ENCODE data around the gene OR11H1. TPM values are rescaled to one million over a fixed set of nuclear protein-coding genes. Genes with fewer than 3 reads are reported as not detected.
"Not testable (repeated sequence)": the region's sequence is repeated elsewhere in the genome, so short reads cannot be mapped to it uniquely, and the experiment has no call there.

OR11H1 gene
- total RNA-seq (not detected), polyA plus RNA-seq (not detected)
- long read RNA-seq, donor 1: 0 reads
- long read RNA-seq, donor 2: 0 reads
- long read RNA-seq, donor 3: 0 reads

GRCh38 chr22:15527892-15528291 is at the start of gene OR11H1:
Gene OR11H1, plus strand, starts transcription at chr22:15528192. Its CDS starts 0 bp downstream, at chr22:15528192.
- DNase-seq: not testable (repeated sequence)
- WGBS, 3 donors: no CpG with 5 or more reads among the region's 3 CpGs

GRCh38 chr22:15509967-15510366 is 18.0 kb upstream of the OR11H1 start:
- 71 to 85% methylated on average over 14 to 18 of the region's 30 CpGs; no CpG with 5 or more reads in 1 of the 3 donors for WGBS, 3 donors
- not testable (repeated sequence) for H3K36me3 ChIP-seq, DNase-seq

More at GRCh38 chr22:15527892-15528291, at the start of gene OR11H1:
- H3K27me3 ChIP-seq; H3K4me1 ChIP-seq (ENCODE audit: insufficient read depth); H3K36me3 ChIP-seq; H3K27ac ChIP-seq; H3K4me3 ChIP-seq; H3K9me3 ChIP-seq; intact Hi-C loops (cut with DNase I): not testable (repeated sequence)

GRCh38 chr22:15515896-15516295 is 12.1 kb upstream of the OR11H1 start:
- H3K9me3 ChIP-seq; H3K4me1 ChIP-seq (ENCODE audit: insufficient read depth); H3K27ac ChIP-seq; H3K36me3 ChIP-seq; H3K27me3 ChIP-seq; intact Hi-C loops (cut with DNase I); H3K4me3 ChIP-seq: not testable (repeated sequence)
- peak in 1 of 5 donors; percentile 12 for DNase-seq
- 82 to 97% (median 90%) methylated on average over 8 to 9 of the region's 9 CpGs for WGBS, 3 donors

More at GRCh38 chr22:15509967-15510366, 18.0 kb upstream of the OR11H1 start:
- H3K27ac ChIP-seq; H3K9me3 ChIP-seq; H3K27me3 ChIP-seq; H3K4me3 ChIP-seq; intact Hi-C loops (cut with DNase I); H3K4me1 ChIP-seq (ENCODE audit: insufficient read depth): not testable (repeated sequence)

GRCh38 chr22:15553767-15554166 is 25.8 kb downstream of the OR11H1 start:
- H3K36me3 ChIP-seq; H3K4me1 ChIP-seq (ENCODE audit: insufficient read depth); H3K27ac ChIP-seq; intact Hi-C loops (cut with DNase I); H3K9me3 ChIP-seq; H3K4me3 ChIP-seq; H3K27me3 ChIP-seq; DNase-seq: not testable (repeated sequence)
- 61 to 83% (median 71%) methylated on average over 15 to 19 of the region's 31 CpGs for WGBS, 3 donors

GRCh38 chr22:15563461-15563860 is 35.5 kb downstream of the OR11H1 start:
- WGBS, 3 donors: 76 to 97% (median 88%) methylated on average over 4 to 6 of the region's 10 CpGs
- intact Hi-C loops (cut with DNase I): not testable (repeated sequence)

GRCh38 chr22:15565063-15565462 is 37.1 kb downstream of the OR11H1 start:
- intact Hi-C loops (cut with DNase I); DNase-seq; H3K4me3 ChIP-seq; H3K27me3 ChIP-seq; H3K9me3 ChIP-seq; H3K4me1 ChIP-seq (ENCODE audit: insufficient read depth); H3K36me3 ChIP-seq; H3K27ac ChIP-seq: not testable (repeated sequence)

More at GRCh38 chr22:15563461-15563860, 35.5 kb downstream of the OR11H1 start:
- H3K36me3 ChIP-seq; H3K4me3 ChIP-seq; H3K27ac ChIP-seq; H3K27me3 ChIP-seq; H3K9me3 ChIP-seq; H3K4me1 ChIP-seq (ENCODE audit: insufficient read depth); DNase-seq: not testable (repeated sequence)

Other genes with a start within 250 kb of the OR11H1 start
- not detected for gene POTEH, start 161.8 kb downstream of the OR11H1 start, total RNA-seq
- not detected for gene POTEH, start 161.8 kb downstream of the OR11H1 start, polyA plus RNA-seq

Data from ovary (tissue), 10 donors.